HG03135 (cell line): Measurements from ENCODE around the gene DVL1.

Experiments used
- ATAC-seq: cut with Tn5 transposase; IDR thresholded peaks from one replicate; pipeline ENCODE4 v1.9.1; 2021; ENCODE audit warnings: mild to moderate bottlenecking, moderate library complexity; ENCODE audit not compliant: unreplicated experiment

The DVL1 gene

DNA sequence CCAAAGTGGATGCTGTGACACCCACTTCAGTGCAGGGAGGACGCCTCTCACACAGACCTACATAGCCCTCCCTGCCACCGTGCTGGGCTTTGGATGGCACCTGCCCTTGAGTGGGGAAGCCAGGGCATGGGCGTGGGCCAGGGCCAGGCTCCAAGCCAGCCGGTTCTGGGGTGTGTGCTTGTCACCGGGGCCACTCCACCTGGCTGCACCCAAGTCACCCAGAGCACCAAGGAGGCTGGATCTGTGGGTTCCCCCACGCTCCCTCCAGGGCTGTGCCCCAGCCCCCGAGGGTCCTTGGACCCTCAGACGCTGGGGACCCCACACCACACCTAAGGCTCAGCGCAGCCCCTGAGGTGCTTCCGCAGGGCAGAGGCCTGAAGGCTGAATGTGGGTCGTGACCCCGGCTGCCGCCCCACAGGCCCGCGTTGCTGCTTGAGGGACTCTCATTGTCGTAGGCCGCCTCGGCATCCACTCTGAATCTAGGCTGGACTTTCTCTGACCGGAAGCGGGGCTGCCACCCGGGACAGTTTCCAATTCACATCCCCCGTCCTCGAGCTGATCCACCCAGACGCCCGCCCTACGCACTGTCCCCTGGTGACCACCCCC lies 7.7 kb upstream of the DVL1 start:
- ATAC-seq: no peak

- no peak for ATAC-seq
Observed at GRCh38 chr1:1356166-1356795, 7.1 kb upstream of the DVL1 start.

- ATAC-seq: no peak
Observed at GRCh38 chr1:1355416-1355815, 6.2 kb upstream of the DVL1 start.

GRCh38 chr1:1354271-1355247 lies 5.3 kb upstream of the DVL1 start:
- no peak for ATAC-seq

DNA sequence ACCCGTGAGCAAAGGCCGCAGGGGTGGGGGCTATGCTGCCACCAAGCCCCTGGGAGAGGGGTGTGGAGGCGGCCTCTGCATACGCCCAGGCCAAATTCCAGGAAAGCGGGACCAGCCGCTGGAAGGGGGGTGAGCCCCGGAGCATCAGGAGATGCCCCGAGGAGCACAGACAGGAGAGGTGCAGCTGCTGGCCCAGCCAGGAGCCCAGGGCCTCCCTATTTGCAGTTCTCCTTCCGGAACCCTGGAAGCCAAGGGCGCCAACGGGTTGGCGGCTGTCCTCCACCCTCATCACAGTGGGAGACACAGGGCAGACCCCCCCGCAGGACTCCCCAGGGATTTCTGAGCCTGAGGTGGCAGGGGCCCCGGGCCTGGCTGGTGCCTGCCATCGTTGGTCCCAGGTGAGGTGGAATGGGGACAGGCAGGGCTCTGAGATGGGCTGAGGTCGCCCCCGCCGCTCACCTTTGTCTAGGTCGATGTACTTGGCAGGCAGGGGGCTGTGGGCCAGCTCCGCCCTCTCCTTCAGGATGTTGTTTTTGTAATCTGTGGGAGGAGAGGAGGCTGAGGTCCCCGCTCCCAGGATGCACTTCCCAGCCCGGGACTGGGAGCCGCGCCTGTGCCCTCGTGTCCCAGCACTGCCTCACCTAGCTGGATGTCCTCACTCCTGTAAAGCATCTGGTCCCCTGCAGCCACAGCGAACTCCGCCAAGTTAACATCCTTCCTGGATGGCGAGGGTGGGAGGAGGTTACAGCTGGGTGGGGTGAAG lies 4.4 kb upstream of the DVL1 start:
- no peak for ATAC-seq

- no peak for ATAC-seq
Observed at GRCh38 chr1:1352786-1353388, 3.7 kb upstream of the DVL1 start.

GRCh38 chr1:1351511-1352427 lies 2.6 kb upstream of the DVL1 start:
- no peak for ATAC-seq

DNA sequence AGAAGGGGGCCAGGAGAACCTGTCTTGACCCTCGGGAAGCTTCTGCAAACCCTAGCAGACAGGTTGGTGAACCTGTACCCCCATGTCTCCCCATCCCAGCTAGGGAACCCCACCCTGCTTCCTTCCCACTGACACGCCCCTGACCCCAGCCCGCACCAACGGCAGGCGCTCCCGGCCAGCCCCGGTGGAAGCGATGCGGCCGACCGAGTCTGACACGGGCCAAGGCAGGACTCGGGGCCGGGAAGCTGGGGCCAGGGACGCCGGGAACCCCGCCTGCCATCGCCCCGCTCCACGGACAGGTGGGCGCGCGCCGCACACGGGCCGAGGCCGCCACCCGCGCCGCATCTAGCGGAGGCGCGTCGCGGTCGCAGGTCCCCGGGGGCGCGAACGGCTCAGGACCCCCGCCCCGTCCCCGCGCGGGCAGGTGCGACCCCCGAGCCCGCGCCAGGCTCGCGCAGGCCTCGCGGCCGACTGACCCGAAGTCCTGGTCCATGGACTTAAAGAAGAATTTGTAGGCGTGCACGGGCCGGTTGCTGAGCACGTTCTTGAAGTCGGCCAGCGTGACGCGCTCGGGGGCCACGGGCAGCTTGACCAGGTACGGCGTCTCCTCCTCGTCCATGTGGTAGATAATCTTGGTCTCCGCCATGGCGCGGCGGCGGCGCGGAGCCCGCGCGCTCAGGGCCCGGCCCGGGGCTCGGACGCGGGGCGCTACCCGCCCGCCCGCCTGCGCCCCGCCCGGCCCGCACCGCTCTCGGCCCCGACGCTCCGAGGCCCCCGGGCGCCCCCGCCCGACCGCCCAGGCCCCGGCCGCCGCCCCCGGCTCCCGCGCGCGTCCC lies 580 bp downstream of the DVL1 start:
- peak; percentile 5 for ATAC-seq

- ATAC-seq: no peak
Observed at GRCh38 chr1:1347663-1348419, 1.4 kb downstream of the DVL1 start.

DNA sequence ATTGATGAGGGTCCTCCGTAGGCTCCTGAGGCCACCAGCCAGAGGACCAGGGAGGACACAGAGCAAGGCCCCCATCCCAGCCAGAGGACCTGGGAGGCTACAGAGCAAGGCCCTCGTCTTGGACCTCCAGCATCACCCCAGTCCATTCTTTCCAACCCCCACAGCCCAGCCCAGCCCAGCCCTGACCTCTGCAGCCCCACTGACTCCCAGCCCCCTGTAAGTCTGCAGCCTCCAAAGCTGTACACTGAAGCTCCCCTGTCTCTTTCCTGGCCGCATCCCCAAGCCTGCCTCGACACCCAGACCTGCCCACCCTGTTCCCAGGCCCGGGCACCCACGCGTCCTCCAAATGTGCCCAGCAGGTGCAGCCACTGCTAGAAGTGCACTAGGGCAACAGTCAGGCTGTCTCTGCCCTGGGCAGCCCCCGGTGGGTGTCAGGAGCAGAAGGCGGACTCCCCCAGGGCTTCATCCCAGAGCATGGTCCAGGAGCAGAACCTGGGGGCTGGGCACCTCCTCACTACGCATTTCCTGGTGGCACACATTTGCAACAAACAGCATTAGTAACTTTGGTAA lies 2.1 kb downstream of the DVL1 start:
- ATAC-seq: no peak

DNA sequence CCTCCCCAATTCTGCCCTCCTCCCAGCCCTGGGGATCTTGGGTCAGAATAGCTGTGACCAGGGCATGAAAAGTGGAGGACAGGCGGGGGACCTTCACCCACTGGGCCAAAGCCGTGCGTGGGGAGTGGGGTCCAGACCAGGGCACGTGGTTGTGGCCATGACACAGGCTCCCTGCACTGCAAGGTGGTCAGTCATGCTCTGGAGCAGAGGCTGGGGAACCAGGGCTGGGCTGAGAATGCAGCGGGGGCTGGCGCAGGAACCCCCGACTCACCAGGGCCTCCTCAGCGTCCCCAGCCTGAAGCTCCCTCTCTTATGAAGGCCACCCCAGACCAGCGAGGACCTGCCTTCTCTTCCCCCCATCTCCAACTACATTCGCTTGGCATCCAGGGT lies 2.7 kb downstream of the DVL1 start:
- no peak for ATAC-seq

DNA sequence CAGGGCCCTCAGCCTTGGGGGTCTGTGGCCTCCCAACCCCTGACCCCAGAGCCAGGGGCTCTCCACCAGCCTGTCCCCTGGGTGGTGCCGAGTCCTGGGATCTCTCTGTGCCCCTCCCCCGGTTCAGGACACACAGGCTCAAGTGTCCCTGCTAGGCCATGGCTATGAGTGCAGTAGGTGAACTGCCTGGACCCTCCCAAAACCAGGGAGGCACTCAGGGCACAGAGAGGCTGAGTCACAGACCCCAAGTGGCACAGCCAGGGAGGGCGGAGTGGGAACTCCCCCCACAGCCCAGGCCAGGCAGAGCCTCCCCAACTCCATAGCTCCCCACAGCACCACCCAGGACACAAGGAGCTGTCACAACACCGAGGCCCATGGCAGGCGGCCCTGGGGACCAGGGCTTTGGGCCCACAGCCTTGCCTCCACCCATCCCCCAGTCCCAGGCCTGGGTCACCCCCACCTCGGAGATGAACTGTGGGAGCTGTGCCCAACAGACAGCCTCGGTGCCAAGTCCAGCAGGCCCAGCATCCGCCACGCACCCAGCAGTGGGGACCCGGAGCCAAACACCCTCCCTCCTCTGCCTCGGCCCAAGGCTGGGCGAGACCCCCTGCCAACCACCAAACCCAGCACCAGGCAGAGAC lies 3.2 kb downstream of the DVL1 start:
- ATAC-seq: no peak

DNA sequence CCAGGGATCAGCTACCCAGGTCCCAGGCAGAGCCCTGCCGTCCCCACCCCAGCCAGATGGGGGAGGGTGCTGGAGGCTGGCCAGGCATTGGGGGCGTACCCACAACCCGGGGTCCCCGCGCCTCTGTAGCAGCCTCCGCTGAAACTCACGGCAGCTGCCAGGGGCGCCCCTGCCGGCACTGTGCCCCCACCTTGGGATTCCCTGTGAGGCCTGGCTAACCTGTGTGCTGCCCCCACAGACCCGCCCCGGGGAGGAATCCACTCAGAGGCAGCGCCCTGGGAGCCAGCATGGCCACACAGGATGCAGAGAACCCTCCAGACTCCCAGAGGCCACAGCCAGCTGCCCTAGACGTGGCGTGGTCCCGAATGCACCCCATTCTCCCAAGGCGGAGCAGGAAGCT lies 3.8 kb downstream of the DVL1 start:
- no peak for ATAC-seq

DNA sequence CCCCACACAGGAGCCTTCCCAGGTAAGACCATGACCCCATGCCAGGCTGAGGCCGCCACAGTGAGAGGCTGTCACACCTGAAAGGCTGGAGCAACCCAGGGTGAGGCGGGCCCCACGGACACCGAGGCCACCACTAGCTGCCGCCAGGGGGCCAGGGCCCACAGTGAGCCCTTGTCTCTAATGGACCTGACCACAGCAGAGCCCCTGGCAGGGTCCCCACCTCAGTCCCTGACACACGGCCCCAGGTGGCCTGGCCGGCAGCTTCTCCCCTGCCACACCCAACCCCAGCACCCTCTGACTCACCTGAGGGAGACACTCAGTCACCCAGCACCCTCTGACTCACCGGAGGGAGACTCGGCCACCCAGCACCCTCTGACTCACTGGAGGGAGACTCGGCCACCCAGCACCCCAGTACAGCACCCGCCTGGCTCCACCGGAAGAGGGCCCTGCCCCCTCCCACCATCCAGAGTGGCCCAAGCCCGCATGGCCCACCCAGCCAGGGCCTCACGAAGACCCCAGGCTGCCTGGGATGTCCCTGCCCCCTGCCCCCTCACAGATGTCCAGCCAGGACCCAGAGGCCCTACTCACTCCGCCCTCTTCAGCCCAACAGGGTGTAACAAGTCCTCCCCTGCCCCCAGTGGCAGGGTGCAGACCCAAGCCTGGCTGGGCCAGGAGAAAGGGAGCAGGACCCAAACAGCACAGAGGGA lies 4.4 kb downstream of the DVL1 start:
- ATAC-seq: no peak

DNA sequence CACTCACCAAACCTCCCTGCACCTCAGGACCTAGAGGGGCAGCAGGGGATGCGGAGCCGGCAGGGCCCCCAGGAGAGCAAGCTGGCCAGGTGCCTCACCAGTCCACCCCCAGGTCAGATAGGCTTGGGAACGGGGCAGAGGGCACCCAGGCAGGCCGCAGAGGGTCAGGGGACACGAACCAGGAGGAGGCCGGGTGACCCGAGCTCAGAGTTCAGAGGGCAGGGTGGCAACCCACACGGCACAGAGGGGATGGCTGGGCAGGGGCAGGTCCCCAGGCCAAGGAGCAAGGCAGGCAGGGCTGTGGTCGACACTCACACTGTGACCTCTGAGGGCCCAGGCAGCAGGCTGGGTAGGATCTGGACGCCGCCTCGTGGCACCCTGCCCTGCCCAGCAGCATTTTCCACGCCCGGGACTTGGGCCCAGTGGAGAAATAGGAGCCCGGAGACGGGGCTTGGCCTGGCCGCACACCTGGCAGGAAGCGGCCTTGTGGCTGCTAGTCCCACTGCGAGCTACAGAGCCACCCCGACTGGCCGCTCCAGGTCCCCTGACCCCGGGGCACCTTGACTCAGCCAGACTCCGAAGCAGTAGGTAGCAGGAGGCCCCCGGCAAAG lies 5.3 kb downstream of the DVL1 start:
- no peak for ATAC-seq

DNA sequence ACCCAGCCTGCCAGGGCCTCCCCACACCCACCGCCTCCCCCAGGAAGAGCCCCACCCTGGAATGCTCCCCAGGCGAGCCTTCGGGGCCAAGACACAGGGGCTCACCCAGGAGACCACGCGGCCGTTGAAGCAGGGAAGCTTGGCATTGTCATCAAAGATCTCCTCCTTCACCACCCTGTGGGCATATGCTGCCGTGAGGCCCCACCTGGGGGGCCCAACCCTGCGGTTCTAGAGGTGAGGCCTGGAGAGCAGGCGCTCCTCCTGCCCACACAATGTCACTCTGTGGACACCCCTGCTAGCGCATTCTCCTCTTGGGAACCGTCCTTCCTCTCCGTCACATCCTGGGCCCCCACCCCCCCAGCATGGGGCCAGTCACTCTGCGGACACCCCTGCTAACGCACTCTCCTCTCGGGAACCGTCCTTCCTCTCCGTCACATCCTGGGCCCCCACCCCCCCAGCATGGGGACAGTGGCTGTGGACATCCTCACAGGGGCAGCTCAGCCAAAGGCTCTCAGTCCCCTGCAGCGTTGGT lies 6.6 kb downstream of the DVL1 start:
- no peak for ATAC-seq
